ENCODE data around the gene TMEM62. TPM values are rescaled to one million over a fixed set of nuclear protein-coding genes. Genes with fewer than 3 reads are reported as not detected.
A peak's percentile ranks its signal among the peaks of the same experiment; 100 is the strongest.
"Not testable (repeated sequence)": the region's sequence is repeated elsewhere in the genome, so short reads cannot be mapped to it uniquely, and the experiment has no call there.

The TMEM62 gene
- total RNA-seq, 1 donor from 2014 or later, result 11.5 TPM

DNA sequence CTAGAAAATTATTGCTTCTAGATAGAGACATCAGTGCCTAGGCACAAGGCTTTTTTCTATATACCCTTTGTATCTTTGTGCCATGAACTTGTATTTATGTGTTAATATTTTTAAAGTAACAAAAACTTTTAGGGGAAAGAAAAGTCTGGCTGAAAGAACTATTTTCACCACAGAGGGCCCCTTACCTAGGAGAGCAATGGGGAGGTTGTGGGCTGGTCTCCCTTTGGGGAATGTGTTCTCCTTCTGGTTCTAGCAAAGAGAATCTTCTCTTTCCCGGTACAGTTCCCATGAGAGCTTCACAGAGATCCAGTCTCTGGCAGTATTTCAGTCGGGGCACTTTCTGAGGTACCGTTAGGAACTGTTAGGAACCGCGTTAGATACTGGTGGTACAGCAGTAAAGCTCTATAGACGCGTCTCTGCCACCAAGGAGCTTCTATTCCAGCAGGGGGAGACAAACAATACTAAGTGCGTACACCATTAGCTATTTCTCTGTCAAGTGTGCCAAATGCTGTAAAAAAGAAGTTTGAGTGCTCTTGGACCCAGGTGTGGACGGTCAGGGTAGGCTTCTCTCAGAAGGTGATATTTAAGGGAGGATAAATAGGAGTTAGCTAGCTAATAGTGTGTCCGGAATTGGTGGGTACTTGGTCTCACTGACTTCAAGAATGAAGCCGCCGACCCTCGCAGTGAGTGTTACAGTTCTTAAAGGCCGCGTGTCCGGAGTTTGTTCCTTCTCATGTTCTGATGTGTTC, 92.0 kb downstream of the TMEM62 start:
- Mint-ChIP-seq H3K27me3 (peaks cover 19% of the 10 kb centered on the region), H3K4me1 (ENCODE audit: unreplicated experiment) (peaks cover under 1% of the 10 kb centered on the region), H3K36me3 (no peaks in the 10 kb centered on the region), H3K9me3 (peaks cover 4% of the 10 kb centered on the region), H3K27ac (no peak overlapping the region), H3K4me3 (no peak overlapping the region)
- TF ChIP-seq, protein P1, sequence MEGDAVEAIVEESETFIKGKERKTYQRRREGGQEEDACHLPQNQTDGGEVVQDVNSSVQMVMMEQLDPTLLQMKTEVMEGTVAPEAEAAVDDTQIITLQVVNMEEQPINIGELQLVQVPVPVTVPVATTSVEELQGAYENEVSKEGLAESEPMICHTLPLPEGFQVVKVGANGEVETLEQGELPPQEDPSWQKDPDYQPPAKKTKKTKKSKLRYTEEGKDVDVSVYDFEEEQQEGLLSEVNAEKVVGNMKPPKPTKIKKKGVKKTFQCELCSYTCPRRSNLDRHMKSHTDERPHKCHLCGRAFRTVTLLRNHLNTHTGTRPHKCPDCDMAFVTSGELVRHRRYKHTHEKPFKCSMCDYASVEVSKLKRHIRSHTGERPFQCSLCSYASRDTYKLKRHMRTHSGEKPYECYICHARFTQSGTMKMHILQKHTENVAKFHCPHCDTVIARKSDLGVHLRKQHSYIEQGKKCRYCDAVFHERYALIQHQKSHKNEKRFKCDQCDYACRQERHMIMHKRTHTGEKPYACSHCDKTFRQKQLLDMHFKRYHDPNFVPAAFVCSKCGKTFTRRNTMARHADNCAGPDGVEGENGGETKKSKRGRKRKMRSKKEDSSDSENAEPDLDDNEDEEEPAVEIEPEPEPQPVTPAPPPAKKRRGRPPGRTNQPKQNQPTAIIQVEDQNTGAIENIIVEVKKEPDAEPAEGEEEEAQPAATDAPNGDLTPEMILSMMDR (conservative IDR thresholded peaks at IDR 0.05), result peak; percentile 82
- no peak for DNase-seq (ENCODE audit: extremely low spot score, unreplicated experiment)

DNA sequence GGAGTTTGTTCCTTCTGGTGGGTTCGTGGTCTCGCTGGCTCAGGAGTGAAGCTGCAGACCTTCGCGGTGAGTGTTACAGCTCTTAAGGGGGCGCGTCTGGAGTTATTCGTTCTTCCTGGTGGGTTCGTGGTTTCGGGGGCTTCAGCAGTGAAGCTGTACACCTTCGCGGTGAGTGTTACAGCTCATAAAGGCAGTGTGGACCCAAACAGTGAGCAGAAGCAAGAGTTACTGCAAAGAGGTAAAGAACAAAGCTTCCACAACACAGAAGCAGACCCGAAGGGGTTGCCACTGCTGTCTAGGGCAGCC, 92.5 kb downstream of the TMEM62 start:
- H3K9me3 Mint-ChIP-seq; H3K4me3 Mint-ChIP-seq; H3K27ac Mint-ChIP-seq; DNase-seq (ENCODE audit: extremely low spot score, unreplicated experiment); H3K4me1 Mint-ChIP-seq (ENCODE audit: unreplicated experiment); H3K36me3 Mint-ChIP-seq: not testable (repeated sequence)
- H3K27me3 Mint-ChIP-seq, result peaks cover 19% of the 10 kb centered on the region

DNA sequence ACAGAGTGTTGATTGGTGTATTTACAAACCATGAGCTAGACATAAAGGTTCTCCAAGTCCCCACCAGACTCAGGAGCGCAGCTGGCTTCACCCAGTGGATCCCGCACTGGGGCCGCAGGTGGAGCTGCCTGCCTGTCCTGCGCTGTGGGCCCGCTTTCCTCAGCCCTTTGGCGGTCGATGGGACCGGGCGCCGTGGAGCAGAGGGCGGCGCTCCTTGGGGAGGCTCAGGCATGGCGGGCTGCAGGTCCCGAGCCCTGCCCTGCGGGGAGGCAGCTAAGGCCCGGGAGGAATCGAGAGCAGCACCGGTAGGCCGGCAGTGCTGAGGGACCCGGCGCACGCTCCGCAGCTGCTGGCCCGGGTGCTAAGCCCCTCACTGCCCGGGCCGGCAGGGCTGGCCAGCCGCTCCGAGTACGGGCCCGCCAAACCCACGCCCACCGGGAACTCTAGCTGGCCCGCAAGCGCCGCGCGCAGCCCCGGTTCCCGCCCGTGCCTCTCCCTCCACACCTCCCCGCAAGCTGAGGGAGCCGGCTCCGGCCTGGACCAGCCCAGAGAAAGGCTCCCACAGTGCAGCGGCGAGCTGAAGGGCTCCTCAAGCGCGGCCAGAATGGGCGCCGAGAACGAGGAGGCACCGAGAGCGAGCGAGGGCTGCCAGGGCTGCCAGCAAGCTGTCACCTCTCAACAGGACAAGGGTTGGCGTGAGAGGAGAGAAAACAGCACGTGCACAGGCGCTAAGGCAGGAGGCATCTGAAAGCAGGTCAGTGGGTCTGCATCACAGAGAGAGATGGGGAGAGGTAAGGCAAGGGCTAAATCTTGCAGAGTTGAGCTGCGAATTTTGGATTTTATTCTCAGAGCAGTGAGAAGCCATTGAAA, 93.3 kb downstream of the TMEM62 start:
- Mint-ChIP-seq H3K4me1 (ENCODE audit: unreplicated experiment) (no peaks in the 10 kb centered on the region), H3K27me3 (peaks cover 23% of the 10 kb centered on the region), H3K4me3 (no peak overlapping the region), H3K9me3 (peaks cover 4% of the 10 kb centered on the region), H3K36me3 (no peaks in the 10 kb centered on the region), H3K27ac (no peak overlapping the region)
- TF ChIP-seq, protein P1 (conservative IDR thresholded peaks at IDR 0.05), result no peak
- no peak for DNase-seq (ENCODE audit: extremely low spot score, unreplicated experiment)

DNA sequence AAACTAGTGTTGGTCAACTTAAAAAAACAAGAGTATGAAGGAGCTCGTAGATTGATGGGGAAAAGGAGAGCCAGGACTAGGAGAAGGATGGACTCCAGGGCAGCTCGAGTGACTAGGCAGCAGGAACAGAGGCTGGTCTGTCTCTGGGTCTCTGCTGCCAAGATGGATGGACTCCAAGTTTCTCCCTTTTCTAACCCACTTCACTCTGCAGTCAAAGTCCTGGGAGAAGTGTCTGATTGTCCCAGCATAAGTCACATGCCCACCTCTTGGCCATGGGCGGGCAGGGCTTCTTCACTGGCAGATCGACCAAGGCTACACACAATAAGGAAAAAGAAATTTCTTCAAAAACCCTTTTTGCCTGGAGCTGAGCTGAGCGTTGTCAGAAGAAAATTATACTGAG, 96.6 kb downstream of the TMEM62 start:
- no peak overlapping the region for H3K27ac Mint-ChIP-seq
- TF ChIP-seq, protein P1 (conservative IDR thresholded peaks at IDR 0.05), result no peak
- H3K36me3 Mint-ChIP-seq, result no peaks in the 10 kb centered on the region
- no peak overlapping the region for H3K4me3 Mint-ChIP-seq
- peaks cover 4% of the 10 kb centered on the region for H3K9me3 Mint-ChIP-seq
- H3K4me1 Mint-ChIP-seq (ENCODE audit: unreplicated experiment), result no peaks in the 10 kb centered on the region
- peaks cover 43% of the 10 kb centered on the region for H3K27me3 Mint-ChIP-seq
- no peak for DNase-seq (ENCODE audit: extremely low spot score, unreplicated experiment)

DNA sequence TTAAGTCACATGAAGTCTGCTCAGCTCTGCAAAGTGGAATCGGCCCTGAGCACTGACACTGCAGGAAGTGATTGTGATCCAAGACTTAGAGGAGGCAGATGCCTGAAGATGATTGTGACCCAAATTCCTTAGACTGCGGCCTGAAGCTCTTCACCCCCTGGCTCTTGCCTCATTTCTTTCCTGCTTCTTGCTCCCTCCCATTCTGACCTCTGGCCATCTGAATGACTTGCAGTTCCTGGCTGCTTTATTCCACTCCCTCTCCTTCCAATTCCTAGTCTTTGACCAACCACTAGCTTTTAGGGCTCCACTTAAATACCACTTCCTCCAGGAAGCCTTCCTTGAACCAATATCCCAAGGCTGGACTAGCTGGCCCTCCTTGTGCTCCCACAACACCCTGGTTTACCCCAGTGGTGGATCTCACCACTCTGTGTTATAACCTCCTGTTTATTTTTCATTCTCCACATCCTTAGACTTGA, 97.3 kb downstream of the TMEM62 start:
- Mint-ChIP-seq H3K4me1 (ENCODE audit: unreplicated experiment) (no peaks in the 10 kb centered on the region), H3K27me3 (peaks cover 39% of the 10 kb centered on the region)
- TF ChIP-seq, protein P1 (conservative IDR thresholded peaks at IDR 0.05), result no peak

More for the DNA sequence above, 97.3 kb downstream of the TMEM62 start:
- no peak overlapping the region for H3K4me3 Mint-ChIP-seq
- H3K9me3 Mint-ChIP-seq, result peaks cover 1% of the 10 kb centered on the region
- no peak for DNase-seq (ENCODE audit: extremely low spot score, unreplicated experiment)
- H3K27ac Mint-ChIP-seq, result no peak overlapping the region
- H3K36me3 Mint-ChIP-seq, result no peaks in the 10 kb centered on the region

All from type B pancreatic cell (in vitro differentiated cells).